ENCODE measurements around the gene ELL2. TPM values are rescaled to one million over a fixed set of nuclear protein-coding genes. Genes with fewer than 3 reads are reported as not detected.

The ELL2 gene
- total and polyA plus RNA-seq, 2 of the 13 experiments (the other 11 are each of a cell fraction or from before 2014, with no cell fraction given): 78.9 to 97.1 TPM

- no peak for TF ChIP-seq LCORL (IDR thresholded peaks at IDR 0.05)
- peak; percentile 88 for TF ChIP-seq LCORL (CRISPR knock-in tag; IDR thresholded peaks at IDR 0.05)
- no peak for TF ChIP-seq FLYWCH1 (CRISPR knock-in tag; IDR thresholded peaks at IDR 0.05)
- TF ChIP-seq RORA (CRISPR knock-in tag; IDR thresholded peaks at IDR 0.05): no peak
- TF ChIP-seq ZNF598 (CRISPR knock-in tag; IDR thresholded peaks at IDR 0.05; ENCODE audit: borderline replicate concordance): no peak; the same call in 1 of the 2 replicates
- peak; percentile 67 for TF ChIP-seq MAX (IDR thresholded peaks at IDR 0.05)
- TF ChIP-seq HMGXB3 (CRISPR knock-in tag; IDR thresholded peaks at IDR 0.05; ENCODE audit: borderline replicate concordance): no peak
- no peak for TF ChIP-seq ZNF33B (CRISPR knock-in tag; IDR thresholded peaks at IDR 0.05)
- no peak for TF ChIP-seq ZNF709 (CRISPR knock-in tag; IDR thresholded peaks at IDR 0.05)
- TF ChIP-seq FOXP4 (CRISPR knock-in tag; IDR thresholded peaks at IDR 0.05): peak; percentile 98
- peak; percentile 55; the same call in 1 of the 2 replicates for TF ChIP-seq POGK (CRISPR knock-in tag; conservative IDR thresholded peaks at IDR 0.05)
- no peak for TF ChIP-seq ZNF225 (CRISPR knock-in tag; IDR thresholded peaks at IDR 0.05)
- no peak for TF ChIP-seq SRY (CRISPR knock-in tag; IDR thresholded peaks at IDR 0.05)
- no peak; the same call in 1 of the 2 replicates for TF ChIP-seq ZNF556 (CRISPR knock-in tag; IDR thresholded peaks at IDR 0.05; ENCODE audit: borderline replicate concordance)
- no peak for TF ChIP-seq EZH2 (conservative IDR thresholded peaks at IDR 0.05; ENCODE audit: low read depth, low read length)
- no peak for TF ChIP-seq DZIP1 (CRISPR knock-in tag; IDR thresholded peaks at IDR 0.05)
- TF ChIP-seq KLF13 (CRISPR knock-in tag; IDR thresholded peaks at IDR 0.05): no peak
- peak; percentile 90 to 92; a peak in 3 of 4 replicates for TF ChIP-seq NR2F1 (CRISPR knock-in tag; IDR thresholded peaks at IDR 0.05)
Observed at GRCh38 chr5:95986937-95987520, 25.4 kb upstream of the ELL2 start (continued).

Data from HepG2 (cell line).